Spleen (tissue), 13 donors: Measurements from ENCODE around the gene EPHA2. TPM values are rescaled to one million over a fixed set of nuclear protein-coding genes. Genes with fewer than 3 reads are reported as not detected.

Experiments used
- DNase-seq: peaks from one replicate; pipeline ENCODE4 v3.0.0-alpha.2; 2020
- H3K27ac ChIP-seq, 8 donors: fragments of 200-600 bp; sonication (generic) in 7 of 8; 1 replicate in 4 of 8; 2 replicates in 4 of 8; pipeline versions ENCODE4 v1.5.0 to v1.8.0; 2016 to 2021; ENCODE audit warnings: inconsistent platforms in 4 of 8, mild to moderate bottlenecking in 4 of 8, moderate library complexity in 1 of 8
- H3K27me3 ChIP-seq, 7 donors: fragments of 200-600 bp; sonication (generic) in 6 of 7; replicated peaks in 1 of 7; 1 replicate in 4 of 7; 2 replicates in 3 of 7; pipeline versions ENCODE4 v1.5.0 to v1.8.0; 2016 to 2021; ENCODE audit warnings: inconsistent platforms in 3 of 7, mild to moderate bottlenecking in 1 of 7
- H3K36me3 ChIP-seq, 6 donors: fragments of 200-600 bp; sonication (generic) in 5 of 6; 1 replicate in 4 of 6; 2 replicates in 2 of 6; pipeline versions ENCODE4 v1.5.0 to v1.8.0; 2016 to 2021; ENCODE audit warnings: inconsistent platforms in 2 of 6
- H3K4me1 ChIP-seq, 6 donors: fragments of 200-600 bp; sonication (generic) in 5 of 6; 1 replicate in 3 of 6; 2 replicates in 3 of 6; pipeline versions ENCODE4 v1.5.0 to v1.8.0; 2016 to 2021; ENCODE audit warnings: inconsistent platforms in 3 of 6
- H3K4me3 ChIP-seq, 8 donors: fragments of 200-600 bp; sonication (generic) in 7 of 8; 1 replicate in 4 of 8; 2 replicates in 4 of 8; pipeline versions ENCODE4 v1.5.0 to v1.8.0; 2016 to 2021; ENCODE audit warnings: inconsistent platforms in 4 of 8, mild to moderate bottlenecking in 4 of 8, moderate library complexity in 2 of 8
- H3K9me3 ChIP-seq, 8 donors: fragments of 200-600 bp; sonication (generic) in 7 of 8; 1 replicate in 4 of 8; 2 replicates in 4 of 8; pipeline versions ENCODE4 v1.5.0 to v1.8.0; 2016 to 2021; ENCODE audit warnings: inconsistent platforms in 4 of 8
- POLR2A ChIP-seq, 3 donors: fragments of 450-650 bp; IDR thresholded peaks; one replicate each; pipeline ENCODE4 v1.5.1; 2017; ENCODE audit warnings: antibody characterized with exemption in 3 of 3, mild to moderate bottlenecking in 1 of 3
- POLR2AphosphoS5 ChIP-seq, 3 donors: sonication (generic); formaldehyde crosslinking; IDR thresholded peaks; one replicate each; pipeline ENCODE4 v1.5.1; 2017; ENCODE audit warnings: antibody characterized with exemption in 3 of 3
- WGBS, 5 donors: extraction: QIAGEN DNeasy Blood & Tissue Kit in 3 of 5; methylation state at CpG; one replicate each; pipeline versions ENCODE4 v1.1.5 to v1.1.7; 2013 to 2018; 5-methylcytosine and 5-hydroxymethylcytosine counted together
- intact Hi-C: fragments of 100-400 bp; cut with DNase I; formaldehyde crosslinking; loops from one replicate; pipeline ENCODE4 v1.15.0; 2023; ENCODE audit warnings: low total_unique reads
- long read RNA-seq, 2 donors: transcript quantifications; one replicate each; lab custom pipeline, GENCODE V29; 2026
- polyA plus RNA-seq, 3 donors: library from polyadenylated mRNA; stranded (reverse); fragments of 200-250 nt; gene quantifications; one replicate each; pipeline ENCODE4 v1.2.1, GENCODE V29; 2013
- total RNA-seq, 7 donors: library from RNA; depleted of rRNA in 3 of 7; stranded (reverse); fragments of >200 nt in 3 of 7; fragmentation: NEBNext Ultra II Directional in 4 of 7; extraction: Animal tissue kit (Norgen Biotek cat#: 25700) in 4 of 7; gene quantifications; one replicate each; pipeline versions ENCODE4 v1.1.0 to v1.2.1, GENCODE V29; 2016 to 2021
- TF ChIP-seq, protein P1 (sequence below), 11 experiments: fragments of 200-600 bp in 7 of 11; fragments of 450-650 bp in 4 of 11; sonication (generic) in 4 of 11; IDR thresholded peaks in 8 of 11; conservative IDR thresholded peaks in 3 of 11; 1 replicate in 7 of 11; 2 replicates in 4 of 11; pipeline versions ENCODE4 v1.4.0 to v1.8.0; 2016 to 2021; ENCODE audit warnings: antibody characterized with exemption in 11 of 11, inconsistent platforms in 4 of 11, mild to moderate bottlenecking in 1 of 11
- donor health status: healthy with polysubstance abuse.
- donor health status: DM: no; HTN: no; CAD: no; lungs with moderate emphysema.
- donor health status: DM: no; HTN: no; CAD: no.
- donor health status: Bipolar disorder and iron deficiency.
- donor health status: healthy.
- donor health status: DM: no; HTN: no; CAD: no.
- donor health status: DM: yes; HTN: yes; CAD: no.

EPHA2 gene
- total RNA-seq (10 to 100 TPM; 10.6 to 35.7 (median 17.1) TPM), polyA plus RNA-seq (1 to 10 TPM; 2.0 to 7.4 (median 2.6) TPM)
- long read RNA-seq, donor 1: 0 reads
- long read RNA-seq, donor 2, partial matches to known transcripts: 0 of 1 reads
- long read RNA-seq, donor 2, other reads (novel, unspliced or antisense): 0 of 1 reads

DNA sequence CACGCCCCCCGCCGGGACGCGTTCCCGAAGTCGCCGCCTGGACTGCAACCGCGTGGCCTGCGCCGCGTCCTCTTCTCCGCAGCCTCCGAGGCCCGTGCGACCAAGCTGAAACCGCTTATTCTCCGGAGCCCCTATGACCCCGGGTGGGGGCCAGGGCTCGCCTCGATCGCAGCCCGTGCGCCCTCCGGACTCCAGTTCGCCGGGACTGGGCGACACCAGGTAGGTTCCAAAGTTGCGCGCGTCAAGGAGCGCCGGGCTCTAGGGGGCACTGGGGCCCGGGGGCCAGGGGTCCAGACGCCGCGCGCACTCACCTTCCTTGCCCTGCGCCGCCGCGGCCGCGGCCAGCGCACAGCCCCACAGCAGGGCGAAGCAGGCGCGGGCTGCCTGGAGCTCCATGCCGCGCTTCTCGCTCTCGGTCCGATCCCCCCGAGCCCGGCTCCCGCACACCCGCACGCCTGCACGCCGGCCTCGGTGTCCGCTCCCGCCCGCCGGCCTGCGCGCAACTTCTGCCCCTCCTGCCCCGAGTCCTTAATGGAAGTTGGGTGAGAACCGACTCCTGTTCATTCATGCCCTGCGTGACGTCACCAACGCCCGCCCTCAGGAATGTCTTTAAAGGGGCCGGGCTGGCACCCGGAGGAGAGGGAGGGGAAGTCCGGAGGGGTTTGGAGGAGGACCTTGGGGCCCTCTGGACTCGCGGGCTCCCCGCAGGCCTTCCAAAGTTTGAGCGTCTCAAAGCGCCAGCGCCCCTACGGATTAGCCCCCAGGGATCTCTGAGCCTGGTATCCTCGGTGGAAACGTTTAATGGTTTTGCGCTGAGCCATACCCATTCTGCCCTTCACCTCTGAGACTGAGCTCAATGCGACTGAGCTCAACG, at the start of gene EPHA2:
EPHA2 (minus strand) TSS at position 533 of the 874 bp plus-strand sequence; CDS start at position 396, 137 bp downstream.
- TF ChIP-seq POLR2A (IDR thresholded peaks at IDR 0.05) (peak in 1 of 3 donors; percentile 83), POLR2AphosphoS5 (IDR thresholded peaks at IDR 0.05) (peak; percentile 88 to 96 (median 89))
- TF ChIP-seq, protein P1, sequence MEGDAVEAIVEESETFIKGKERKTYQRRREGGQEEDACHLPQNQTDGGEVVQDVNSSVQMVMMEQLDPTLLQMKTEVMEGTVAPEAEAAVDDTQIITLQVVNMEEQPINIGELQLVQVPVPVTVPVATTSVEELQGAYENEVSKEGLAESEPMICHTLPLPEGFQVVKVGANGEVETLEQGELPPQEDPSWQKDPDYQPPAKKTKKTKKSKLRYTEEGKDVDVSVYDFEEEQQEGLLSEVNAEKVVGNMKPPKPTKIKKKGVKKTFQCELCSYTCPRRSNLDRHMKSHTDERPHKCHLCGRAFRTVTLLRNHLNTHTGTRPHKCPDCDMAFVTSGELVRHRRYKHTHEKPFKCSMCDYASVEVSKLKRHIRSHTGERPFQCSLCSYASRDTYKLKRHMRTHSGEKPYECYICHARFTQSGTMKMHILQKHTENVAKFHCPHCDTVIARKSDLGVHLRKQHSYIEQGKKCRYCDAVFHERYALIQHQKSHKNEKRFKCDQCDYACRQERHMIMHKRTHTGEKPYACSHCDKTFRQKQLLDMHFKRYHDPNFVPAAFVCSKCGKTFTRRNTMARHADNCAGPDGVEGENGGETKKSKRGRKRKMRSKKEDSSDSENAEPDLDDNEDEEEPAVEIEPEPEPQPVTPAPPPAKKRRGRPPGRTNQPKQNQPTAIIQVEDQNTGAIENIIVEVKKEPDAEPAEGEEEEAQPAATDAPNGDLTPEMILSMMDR (IDR thresholded peaks at IDR 0.05 in 8 of 11, conservative IDR thresholded peaks at IDR 0.05 in 3 of 11): no peak
- Histone ChIP-seq H3K27ac (peak within 1 kb of the TSS; percentile 70 to 91 (median 86)), H3K27me3 (peaks cover 0 to 54% (median 13%) of the 10 kb centered on the region in 7 donors), H3K4me1 (peaks cover 30 to 77% (median 61%) of the 10 kb centered on the region in 6 donors), H3K4me3 (peak within 1 kb of the TSS; percentile 56 to 74 (median 65)), H3K36me3 (peaks cover 0 to 2% (median 0%) of the 10 kb centered on the region in 6 donors), H3K9me3 (no peaks in the 10 kb centered on the region)
- 4 to 6% (median 5%) methylated on average over 52 to 89 of the region's 89 CpGs for WGBS, 5 donors
- intact Hi-C loops: no loop called here
- peak; percentile 86 for DNase-seq

DNA sequence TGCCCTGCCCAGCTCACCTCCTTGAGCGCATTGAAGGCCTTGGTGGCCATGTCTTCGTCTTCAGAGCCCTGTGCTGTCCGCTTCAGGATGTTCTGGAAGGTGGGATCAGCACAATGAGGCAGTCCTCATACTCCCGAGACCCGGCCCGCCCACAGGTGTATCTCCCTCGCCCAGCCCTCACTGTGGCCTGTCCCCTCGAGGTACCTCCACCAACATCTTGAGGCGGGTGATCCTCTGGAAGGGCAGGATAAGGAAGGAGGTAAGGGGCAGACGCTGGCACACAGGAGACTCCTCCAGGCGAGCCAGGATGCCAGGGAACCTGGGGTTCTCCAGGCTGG, 49.4 kb upstream of the EPHA2 start:
- H3K4me1 ChIP-seq: peaks cover 6 to 29% (median 17%) of the 10 kb centered on the region in 6 donors
- H3K9me3 ChIP-seq: no peaks in the 10 kb centered on the region
- peak; percentile 82 for DNase-seq
- no peaks in the 10 kb centered on the region for H3K27me3 ChIP-seq
- peak overlapping the region in 1 of 8 donors; percentile 96 for H3K27ac ChIP-seq
- 91 to 98% (median 94%) methylated on average over 4 to 11 of the region's 11 CpGs for WGBS, 5 donors
- peak overlapping the region in 1 of 8 donors; percentile 71 for H3K4me3 ChIP-seq
- intact Hi-C loops: no loop called here
- TF ChIP-seq, protein P1 (IDR thresholded peaks at IDR 0.05 in 8 of 11, conservative IDR thresholded peaks at IDR 0.05 in 3 of 11): no peak
- TF ChIP-seq POLR2A (IDR thresholded peaks at IDR 0.05) (no peak), POLR2AphosphoS5 (IDR thresholded peaks at IDR 0.05) (no peak)
- peaks cover 0 to 35% (median 6%) of the 10 kb centered on the region in 6 donors for H3K36me3 ChIP-seq

GRCh38 chr1:16204634-16205333, 48.9 kb upstream of the EPHA2 start:
- Histone ChIP-seq H3K4me3 (no peak overlapping the region), H3K36me3 (peaks cover 0 to 35% (median 6%) of the 10 kb centered on the region in 6 donors), H3K27ac (peak overlapping the region in 1 of 8 donors; percentile 96), H3K27me3 (no peaks in the 10 kb centered on the region), H3K9me3 (no peaks in the 10 kb centered on the region), H3K4me1 (peaks cover 6 to 29% (median 17%) of the 10 kb centered on the region in 6 donors)
- peak; percentile 83 for DNase-seq
- WGBS, 5 donors: 78 to 92% (median 83%) methylated on average over 10 to 12 of the region's 12 CpGs
- TF ChIP-seq POLR2AphosphoS5 (IDR thresholded peaks at IDR 0.05) (no peak), POLR2A (IDR thresholded peaks at IDR 0.05) (no peak)
- TF ChIP-seq, protein P1 (IDR thresholded peaks at IDR 0.05 in 8 of 11, conservative IDR thresholded peaks at IDR 0.05 in 3 of 11): peak in 4 of 11 experiments; percentile 10 to 34 (median 23)
- intact Hi-C loops: no loop called here
